GM12801 (cell line): Measurements from ENCODE around the gene GRB2.

Experiments
- CTCF ChIP-seq: IDR thresholded peaks from one replicate; pipeline ENCODE4 v1.5.1; 2011; ENCODE audit warnings: control low read depth; ENCODE audit not compliant: insufficient read length; ENCODE audit errors: extremely low read depth

Gene GRB2

GRCh38 chr17:75406222-75406615, 741 bp upstream of the GRB2 start:
- TF ChIP-seq CTCF, result no peak

- TF ChIP-seq CTCF, result no peak
Observed at GRCh38 chr17:75404731-75405364, 630 bp downstream of the GRB2 start.

- TF ChIP-seq CTCF, result no peak
Observed at GRCh38 chr17:75404223-75404730, 1.2 kb downstream of the GRB2 start.

- TF ChIP-seq CTCF, result no peak
Observed at GRCh38 chr17:75403131-75403530, 2.3 kb downstream of the GRB2 start.

GRCh38 chr17:75402026-75402425, 3.5 kb downstream of the GRB2 start:
- no peak for TF ChIP-seq CTCF

GRCh38 chr17:75400326-75400939, 5.0 kb downstream of the GRB2 start:
- TF ChIP-seq CTCF, result no peak

- no peak for TF ChIP-seq CTCF
Observed at GRCh38 chr17:75398279-75398678, 7.2 kb downstream of the GRB2 start.
